HFFc6 (cell line): Measurements from ENCODE around the gene IL1F10. TPM values are rescaled to one million over a fixed set of nuclear protein-coding genes. Genes with fewer than 3 reads are reported as not detected.

ENCODE experiments used
- DNase-seq: peaks from one replicate; pipeline ENCODE4 v3.0.0-alpha.2; 2018
- H3K27ac Mint-ChIP-seq: 2 replicates; pipeline ENCODE4 v1.8.0; 2020; ENCODE audit warnings: mild to moderate bottlenecking, mixed read lengths
- H3K27me3 Mint-ChIP-seq: 2 replicates; pipeline ENCODE4 v1.8.0; 2021; ENCODE audit warnings: mild to moderate bottlenecking, moderate library complexity, mixed read lengths; ENCODE audit not compliant: insufficient read depth
- H3K36me3 Mint-ChIP-seq: 2 replicates; pipeline ENCODE4 v1.8.0; 2021; ENCODE audit warnings: low read depth, mixed read lengths
- H3K4me1 Mint-ChIP-seq: 2 replicates; pipeline ENCODE4 v1.8.0; 2020; ENCODE audit warnings: low read depth, mixed read lengths
- H3K4me3 Mint-ChIP-seq: 2 replicates; pipeline ENCODE4 v1.8.0; 2020; ENCODE audit warnings: mild to moderate bottlenecking, moderate library complexity, mixed read lengths
- H3K9me3 Mint-ChIP-seq: 2 replicates; pipeline ENCODE4 v1.8.0; 2020; ENCODE audit warnings: mild to moderate bottlenecking, mixed read lengths
- total RNA-seq, 6 experiments: library from RNA; stranded (reverse); fragmentation: NEBNext Ultra II Directional; extraction: Animal tissue kit (Norgen Biotek cat#: 25700); gene quantifications; 2 replicates in 1 of 6; 3 replicates in 5 of 6; pipeline ENCODE4 v1.2.3, GENCODE V29; 2021
- TF ChIP-seq, protein P1 (sequence below): fragments of 200-600 bp; sonication (generic); IDR thresholded peaks from 2 replicates; pipeline ENCODE4 v1.5.0; 2021; ENCODE audit warnings: antibody characterized with exemption, mild to moderate bottlenecking

IL1F10 gene
- total RNA-seq, 6 experiments from 2014 or later = not detected

DNA sequence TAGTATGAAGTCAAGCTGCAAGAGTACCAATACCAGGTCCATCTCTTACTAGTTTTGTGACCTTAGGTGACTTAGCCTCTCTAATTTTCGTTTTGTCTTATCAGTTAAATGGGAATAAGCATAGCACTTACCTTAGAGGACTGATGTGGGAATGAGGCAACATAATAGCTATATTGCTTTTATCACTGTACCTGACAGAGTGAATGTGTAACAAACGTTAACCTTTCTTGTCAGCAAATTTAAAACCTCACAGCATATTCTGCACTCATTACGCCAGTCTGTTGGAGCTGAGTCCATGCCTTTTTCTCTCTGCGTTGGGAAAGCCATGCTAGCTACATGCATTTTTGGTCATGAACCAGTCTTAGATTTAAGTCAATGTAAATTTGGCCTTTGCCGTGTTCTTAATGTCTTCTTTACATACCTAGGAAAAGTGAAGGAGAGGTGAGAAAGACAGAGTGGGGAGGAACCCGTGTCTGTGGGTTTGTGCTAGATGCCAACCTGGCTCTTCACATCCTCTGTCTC is 15.3 kb upstream of the IL1F10 start, which contains the start of gene IL36B:
Gene IL36B, minus strand, starts transcription at position 472 of the 522 bp plus-strand sequence.
- TF ChIP-seq, protein P1, sequence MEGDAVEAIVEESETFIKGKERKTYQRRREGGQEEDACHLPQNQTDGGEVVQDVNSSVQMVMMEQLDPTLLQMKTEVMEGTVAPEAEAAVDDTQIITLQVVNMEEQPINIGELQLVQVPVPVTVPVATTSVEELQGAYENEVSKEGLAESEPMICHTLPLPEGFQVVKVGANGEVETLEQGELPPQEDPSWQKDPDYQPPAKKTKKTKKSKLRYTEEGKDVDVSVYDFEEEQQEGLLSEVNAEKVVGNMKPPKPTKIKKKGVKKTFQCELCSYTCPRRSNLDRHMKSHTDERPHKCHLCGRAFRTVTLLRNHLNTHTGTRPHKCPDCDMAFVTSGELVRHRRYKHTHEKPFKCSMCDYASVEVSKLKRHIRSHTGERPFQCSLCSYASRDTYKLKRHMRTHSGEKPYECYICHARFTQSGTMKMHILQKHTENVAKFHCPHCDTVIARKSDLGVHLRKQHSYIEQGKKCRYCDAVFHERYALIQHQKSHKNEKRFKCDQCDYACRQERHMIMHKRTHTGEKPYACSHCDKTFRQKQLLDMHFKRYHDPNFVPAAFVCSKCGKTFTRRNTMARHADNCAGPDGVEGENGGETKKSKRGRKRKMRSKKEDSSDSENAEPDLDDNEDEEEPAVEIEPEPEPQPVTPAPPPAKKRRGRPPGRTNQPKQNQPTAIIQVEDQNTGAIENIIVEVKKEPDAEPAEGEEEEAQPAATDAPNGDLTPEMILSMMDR = no peak
- Mint-ChIP-seq H3K36me3 (peaks cover 9% of the 10 kb centered on the region), H3K4me1 (no peaks in the 10 kb centered on the region), H3K9me3 (peaks cover 27% of the 10 kb centered on the region), H3K27ac (no peak within 1 kb of the TSS), H3K4me3 (no peak within 1 kb of the TSS), H3K27me3 (peaks cover 9% of the 10 kb centered on the region)
- DNase-seq = no peak

DNA sequence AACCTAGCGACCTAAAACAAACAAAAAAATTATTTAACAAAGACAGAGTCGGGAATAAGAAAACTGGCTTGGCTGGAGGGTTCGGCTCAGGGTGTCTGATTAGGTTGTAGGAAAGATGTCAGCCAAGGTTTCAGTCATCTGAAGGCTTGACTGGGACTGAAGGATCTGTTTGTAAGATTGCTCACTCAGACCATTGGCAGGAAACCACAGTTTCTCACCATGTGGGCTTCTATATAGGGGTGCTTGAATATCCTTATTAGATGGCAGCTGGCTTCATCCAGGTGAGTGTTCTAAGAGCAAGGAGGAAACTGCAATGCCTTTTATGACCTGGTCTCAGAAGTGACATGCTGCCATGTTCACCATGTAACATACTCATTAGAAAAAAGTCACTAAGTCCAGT is 14.1 kb upstream of the IL1F10 start:
- Mint-ChIP-seq H3K4me1 (no peaks in the 10 kb centered on the region), H3K27me3 (peaks cover 9% of the 10 kb centered on the region), H3K27ac (no peak overlapping the region), H3K9me3 (peaks cover 27% of the 10 kb centered on the region), H3K4me3 (no peak overlapping the region), H3K36me3 (peaks cover 9% of the 10 kb centered on the region)
- DNase-seq = no peak
- TF ChIP-seq, protein P1 = no peak

DNA sequence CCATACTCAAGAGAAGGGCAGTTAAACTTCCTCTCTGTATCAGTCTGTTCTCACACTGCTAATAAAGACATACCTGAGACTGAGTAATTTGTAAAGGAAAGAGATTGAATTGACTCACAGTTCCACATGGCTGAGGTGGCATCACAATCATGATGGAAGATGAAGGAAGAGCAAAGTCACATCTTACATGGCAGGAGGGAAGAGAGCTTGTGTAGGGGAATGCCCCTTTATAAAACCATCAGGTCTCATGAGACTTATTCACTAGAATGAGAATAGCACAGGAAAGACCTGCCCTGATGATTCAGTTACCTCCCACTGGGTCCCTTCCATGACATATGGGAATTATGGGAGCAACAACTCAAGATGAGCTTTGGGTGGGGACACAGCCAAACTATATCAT is 13.7 kb upstream of the IL1F10 start:
- DNase-seq = no peak
- Mint-ChIP-seq H3K36me3 (peaks cover 9% of the 10 kb centered on the region), H3K4me1 (no peaks in the 10 kb centered on the region), H3K4me3 (no peak overlapping the region), H3K9me3 (peaks cover 27% of the 10 kb centered on the region), H3K27me3 (peaks cover 12% of the 10 kb centered on the region), H3K27ac (no peak overlapping the region)
- TF ChIP-seq, protein P1 = no peak

DNA sequence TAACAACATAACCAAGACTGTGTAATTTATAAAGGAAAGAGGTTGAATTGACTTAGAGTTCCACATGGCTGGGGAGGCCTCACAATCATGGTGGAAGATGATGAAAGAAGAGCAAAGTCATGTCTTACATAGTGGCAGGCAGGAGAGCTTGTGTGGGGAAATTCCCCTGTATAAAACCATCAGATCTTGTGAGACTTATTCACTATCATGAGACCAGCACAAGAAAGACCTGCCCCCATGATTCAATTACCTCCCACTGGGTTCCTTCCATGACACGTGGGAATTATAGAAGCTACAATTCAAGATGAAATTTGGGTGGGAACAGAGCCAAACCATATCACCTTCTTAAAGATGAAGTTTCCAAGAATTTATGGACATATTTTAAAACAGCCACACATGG is 11.2 kb upstream of the IL1F10 start:
- Mint-ChIP-seq H3K4me3 (no peak overlapping the region), H3K27me3 (peaks cover 23% of the 10 kb centered on the region), H3K27ac (no peak overlapping the region), H3K9me3 (peaks cover 27% of the 10 kb centered on the region), H3K36me3 (peaks cover 9% of the 10 kb centered on the region), H3K4me1 (no peaks in the 10 kb centered on the region)
- TF ChIP-seq, protein P1 = no peak
- DNase-seq = no peak

DNA sequence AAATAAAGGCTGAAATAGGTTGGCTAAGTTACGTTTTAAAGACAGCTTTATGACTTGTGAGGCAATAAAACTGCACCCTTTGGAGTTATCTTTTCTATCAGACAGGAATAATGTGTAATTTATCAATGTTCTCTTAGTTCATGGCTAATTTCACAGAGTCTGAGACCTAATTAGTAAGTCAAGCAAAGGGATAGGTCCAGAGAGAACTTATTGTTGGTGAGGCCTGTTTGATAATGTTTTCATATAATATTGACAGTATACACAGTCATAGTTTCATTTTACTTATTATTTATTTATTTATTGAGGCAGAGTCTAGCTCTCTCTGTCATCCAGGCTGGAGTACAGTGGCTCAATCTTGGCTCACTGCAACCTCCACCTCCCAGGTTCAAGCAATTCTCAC is 10.7 kb upstream of the IL1F10 start:
- H3K27ac Mint-ChIP-seq = no peak overlapping the region
- peaks cover 27% of the 10 kb centered on the region for H3K9me3 Mint-ChIP-seq
- H3K4me3 Mint-ChIP-seq = no peak overlapping the region
- H3K36me3 Mint-ChIP-seq = peaks cover 9% of the 10 kb centered on the region
- peaks cover 22% of the 10 kb centered on the region for H3K27me3 Mint-ChIP-seq
- no peak for DNase-seq
- TF ChIP-seq, protein P1 = no peak
- no peaks in the 10 kb centered on the region for H3K4me1 Mint-ChIP-seq
